K562 (cell line): ENCODE data around the gene CEMIP. TPM values are rescaled to one million over a fixed set of nuclear protein-coding genes. Genes with fewer than 3 reads are reported as not detected.

Experiments
- CHAMP1 ChIP-seq: fragments of 450-650 bp; IDR thresholded peaks from 2 replicates; pipeline ENCODE4 v1.6.1; 2016; ENCODE audit warnings: mild to moderate bottlenecking
- CREB1 ChIP-seq, 2 experiments: sonication (generic) in 1 of 2; formaldehyde crosslinking in 1 of 2; IDR thresholded peaks; 2 replicates each; pipeline versions ENCODE4 v1.6.1 to v1.8.0; 2012 to 2022; ENCODE audit warnings: inconsistent platforms in 1 of 2, mild to moderate bottlenecking in 1 of 2, missing genetic modification reagents in 1 of 2, moderate library complexity in 1 of 2
- CTBP1 ChIP-seq: fragments of 450-650 bp; IDR thresholded peaks from 2 replicates; pipeline ENCODE4 v1.6.1; 2016; ENCODE audit warnings: borderline replicate concordance
- EGR1 ChIP-seq: fragments of 450-650 bp; conservative IDR thresholded peaks from 2 replicates; pipeline ENCODE4 v1.6.1; 2017; ENCODE audit warnings: mild to moderate bottlenecking
- FOXJ2 ChIP-seq: fragments of 200-800 bp; sonication (Bioruptor generic); IDR thresholded peaks from 2 replicates; pipeline ENCODE4 v1.6.1; 2016; ENCODE audit warnings: missing genetic modification characterization, missing compliant biosample characterization
- GTF3C2 ChIP-seq: IDR thresholded peaks from 3 replicates; pipeline ENCODE4 v1.6.1; 2011; ENCODE audit warnings: borderline replicate concordance, mild to moderate bottlenecking, moderate library complexity; ENCODE audit not compliant: insufficient read length; ENCODE audit errors: extremely low read depth
- HDAC6 ChIP-seq: IDR thresholded peaks from 2 replicates; pipeline ENCODE4 v1.6.1; 2012; ENCODE audit warnings: low read depth, mild to moderate bottlenecking, control low read depth, inconsistent platforms, low read length, moderate library complexity
- HEY1 ChIP-seq: fragments of 250-450 bp; sonication (Bioruptor Pico); IDR thresholded peaks from 2 replicates; pipeline ENCODE4 v1.5.0; 2020; ENCODE audit warnings: mild to moderate bottlenecking, moderate library complexity, borderline replicate concordance
- ID3 ChIP-seq, 2 experiments: fragments of 250-450 bp in 1 of 2; fragments of 450-650 bp in 1 of 2; sonication (Bioruptor Pico) in 1 of 2; IDR thresholded peaks; 2 replicates each; pipeline versions ENCODE4 v1.6.1 to v1.8.0; 2016 to 2021; ENCODE audit warnings: mild to moderate bottlenecking in 2 of 2, moderate library complexity in 2 of 2, missing compliant biosample characterization in 1 of 2, missing genetic modification characterization in 1 of 2
- NCOA6 ChIP-seq: fragments of 450-650 bp; IDR thresholded peaks from 2 replicates; pipeline ENCODE4 v1.6.1; 2017; ENCODE audit warnings: mild to moderate bottlenecking
- NFE2 ChIP-seq: IDR thresholded peaks from 2 replicates; pipeline ENCODE4 v1.6.1; 2014; ENCODE audit warnings: antibody characterized with exemption, low read depth
- PML ChIP-seq: IDR thresholded peaks from 2 replicates; pipeline ENCODE4 v1.6.1; 2012; ENCODE audit warnings: low read length, inconsistent platforms
- RBBP5 ChIP-seq: fragments of 200-600 bp; sonication (generic); IDR thresholded peaks from 2 replicates; pipeline ENCODE4 v1.6.1; 2012; ENCODE audit warnings: borderline replicate concordance, mild to moderate bottlenecking, low read length, control low read depth, inconsistent platforms; ENCODE audit not compliant: insufficient read depth, poor library complexity, severe bottlenecking
- RHOXF2B ChIP-seq: fragments of 250-450 bp; sonication (Bioruptor Pico); conservative IDR thresholded peaks from 2 replicates; pipeline ENCODE4 v1.5.1; 2021
- SMARCB1 ChIP-seq: IDR thresholded peaks from 2 replicates; pipeline ENCODE4 v1.6.1; 2011; ENCODE audit warnings: improper control_type of control experiment, low read depth; ENCODE audit not compliant: insufficient read length
- ZNF311 ChIP-seq: fragments of 250-450 bp; sonication (Bioruptor Pico); IDR thresholded peaks from 2 replicates; pipeline ENCODE4 v1.4.0; 2020; ENCODE audit warnings: mild to moderate bottlenecking, moderate library complexity
- ZNF699 ChIP-seq: fragments of 250-450 bp; sonication (Bioruptor Pico); IDR thresholded peaks from 2 replicates; pipeline ENCODE4 v1.8.0; 2021; ENCODE audit warnings: mild to moderate bottlenecking, moderate library complexity; ENCODE audit not compliant: insufficient replicate concordance
- polyA plus RNA-seq, 8 experiments: library from polyadenylated mRNA; depleted of rRNA in 4 of 8; stranded (reverse) in 5 of 8; unstranded in 3 of 8; fragments of >200 nt; fragmentation: Nextera tagmentation in 2 of 8; fragmentation: Illumina TruSeq in 1 of 8; extraction: Ambion mirVana in 2 of 8; extraction: Trizol in 1 of 8; gene quantifications; 2 replicates each; pipeline versions ENCODE4 v1.2.1 to v1.2.3, GENCODE V29; 2011 to 2014; ENCODE audit warnings: inconsistent platforms in 1 of 8, missing spikeins in 1 of 8
- total RNA-seq, 7 experiments: library from RNA; depleted of rRNA in 6 of 7; stranded (reverse); fragments of >200 nt in 6 of 7; fragmentation: Illumina TruSeq in 2 of 7; extraction: Trizol in 2 of 7; gene quantifications; 2 replicates each; pipeline versions ENCODE4 v1.2.1 to v1.2.3, GENCODE V29; 2011 to 2021; ENCODE audit warnings: low replicate concordance in 1 of 7
- TF ChIP-seq, protein P1 (sequence below): fragments of 250-450 bp; sonication (Bioruptor Pico); IDR thresholded peaks from 2 replicates; pipeline ENCODE4 v1.8.0; 2021; ENCODE audit warnings: moderate library complexity, mild to moderate bottlenecking, inconsistent platforms
- TF ChIP-seq, protein P2 (sequence below): sonication (generic); formaldehyde crosslinking; IDR thresholded peaks from 2 replicates; pipeline ENCODE4 v1.8.0; 2022; ENCODE audit warnings: mild to moderate bottlenecking, missing genetic modification reagents

CEMIP gene
- total and polyA plus RNA-seq, 9 of the 15 experiments (the other 6 are each of a cell fraction or from before 2014, with no cell fraction given), result 0.33 TPM; not detected in 8

DNA sequence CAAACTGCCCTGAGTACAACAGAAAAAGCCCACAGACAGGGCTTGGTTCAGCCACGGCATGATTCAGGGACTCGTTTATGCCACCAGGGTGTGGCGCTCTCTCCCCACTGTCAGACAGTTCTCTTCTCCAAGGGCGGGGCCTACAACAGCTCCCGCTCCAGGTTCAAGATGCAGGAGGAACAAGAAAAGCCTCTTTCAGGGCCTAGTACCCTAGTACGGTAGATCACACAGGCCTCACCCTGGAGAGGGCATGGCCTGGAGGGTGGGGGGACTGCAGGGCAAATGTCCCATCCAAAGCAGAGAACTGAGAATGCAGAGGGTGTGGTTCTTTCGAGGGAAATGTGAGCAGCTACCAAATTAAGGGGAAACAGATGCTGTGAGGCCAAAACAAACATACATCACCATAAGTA is 198.5 kb downstream of the CEMIP start (continued):
- TF ChIP-seq CHAMP1 (no peak), EGR1 (no peak), CREB1 (IDR thresholded peaks at IDR 0.05) (no peak), CREB1 (CRISPR knock-in tag; IDR thresholded peaks at IDR 0.05) (no peak), HEY1 (CRISPR knock-in tag) (no peak), HDAC6 (no peak), GTF3C2 (no peak), ZNF311 (CRISPR knock-in tag) (no peak), NCOA6 (no peak), PML (no peak), RBBP5 (no peak), ID3 (CRISPR knock-in tag; IDR thresholded peaks at IDR 0.05) (no peak), ID3 (tag; IDR thresholded peaks at IDR 0.05) (no peak), NFE2 (peak; percentile 38; the same call in 1 of the 2 replicates), FOXJ2 (tag) (no peak), RHOXF2B (CRISPR knock-in tag) (no peak), SMARCB1 (no peak), ZNF699 (CRISPR knock-in tag) (no peak), CTBP1 (peak; percentile 73; the same call in 1 of the 2 replicates)
- TF ChIP-seq, protein P1, sequence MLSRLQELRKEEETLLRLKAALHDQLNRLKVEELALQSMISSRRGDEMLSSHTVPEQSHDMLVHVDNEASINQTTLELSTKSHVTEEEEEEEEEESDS, result no peak
- TF ChIP-seq, protein P2, sequence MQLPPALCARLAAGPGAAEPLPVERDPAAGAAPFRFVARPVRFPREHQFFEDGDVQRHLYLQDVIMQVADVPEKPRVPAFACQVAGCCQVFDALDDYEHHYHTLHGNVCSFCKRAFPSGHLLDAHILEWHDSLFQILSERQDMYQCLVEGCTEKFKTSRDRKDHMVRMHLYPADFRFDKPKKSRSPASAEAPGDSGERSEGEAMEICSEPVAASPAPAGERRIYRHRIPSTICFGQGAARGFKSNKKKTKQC (CRISPR knock-in tag), result no peak
